GM23338 (cell line): ENCODE results near the gene SRGAP1. TPM values are rescaled to one million over a fixed set of nuclear protein-coding genes. Genes with fewer than 3 reads are reported as not detected.

Experiments
- ATAC-seq: fragments of 200-7000 bp; cut with Tn5 transposase; 3 replicates; pipeline ENCODE4 v1.9.1; 2020
- DNase-seq: peaks from one replicate; pipeline ENCODE4 v3.0.0-alpha.2; 2015; ENCODE audit warnings: low spot score
- H2AFZ ChIP-seq: fragments of 200-600 bp; sonication (generic); 2 replicates; pipeline ENCODE4 v1.8.0; 2016; ENCODE audit warnings: antibody characterized with exemption, mild to moderate bottlenecking, moderate library complexity
- H3F3A ChIP-seq: fragments of 200-600 bp; sonication (generic); replicated peaks from 2 replicates; pipeline ENCODE4 v1.8.0; 2017; ENCODE audit warnings: antibody characterized with exemption, mixed run types, low read depth
- H3K27ac ChIP-seq: fragments of 200-600 bp; sonication (generic); 2 replicates; pipeline ENCODE4 v1.6.1; 2016; ENCODE audit warnings: low read depth
- H3K27me3 ChIP-seq: fragments of 200-600 bp; sonication (generic); 2 replicates; pipeline ENCODE4 v1.8.0; 2016; ENCODE audit warnings: mild to moderate bottlenecking, mixed run types, moderate library complexity; ENCODE audit not compliant: insufficient read depth
- H3K36me3 ChIP-seq: fragments of 200-600 bp; sonication (generic); 2 replicates; pipeline ENCODE4 v1.8.0; 2016; ENCODE audit warnings: mild to moderate bottlenecking; ENCODE audit not compliant: insufficient read depth
- H3K4me1 ChIP-seq: fragments of 200-600 bp; sonication (generic); 2 replicates; pipeline ENCODE4 v1.8.0; 2016; ENCODE audit warnings: mild to moderate bottlenecking, moderate library complexity; ENCODE audit not compliant: insufficient read depth
- H3K4me2 ChIP-seq: fragments of 200-600 bp; sonication (generic); 2 replicates; pipeline ENCODE4 v1.7.1; 2017; ENCODE audit warnings: mixed run types
- H3K4me3 ChIP-seq: fragments of 200-600 bp; sonication (generic); 2 replicates; pipeline ENCODE4 v1.6.1; 2016; ENCODE audit warnings: mixed run types
- H3K79me2 ChIP-seq: fragments of 200-600 bp; sonication (generic); replicated peaks from 2 replicates; pipeline ENCODE4 v1.8.0; 2017; ENCODE audit warnings: mild to moderate bottlenecking; ENCODE audit not compliant: insufficient read depth
- H3K9me2 ChIP-seq: fragments of 200-600 bp; sonication (generic); 2 replicates; pipeline ENCODE4 v1.8.0; 2017; ENCODE audit not compliant: insufficient read depth
- H4K20me1 ChIP-seq: fragments of 200-600 bp; sonication (generic); replicated peaks from 2 replicates; pipeline ENCODE4 v1.8.0; 2017; ENCODE audit warnings: mild to moderate bottlenecking; ENCODE audit not compliant: insufficient read depth
- H3K27ac Mint-ChIP-seq: 2 replicates; pipeline ENCODE4 v1.8.0; 2020; ENCODE audit warnings: inconsistent platforms, mild to moderate bottlenecking, moderate library complexity, mixed read lengths
- H3K27me3 Mint-ChIP-seq: 3 replicates; pipeline ENCODE4 v1.8.0; 2022; ENCODE audit warnings: low read depth, mild to moderate bottlenecking, moderate library complexity, mixed read lengths, inconsistent platforms; ENCODE audit not compliant: insufficient read depth, poor library complexity
- H3K36me3 Mint-ChIP-seq: 3 replicates; pipeline ENCODE4 v1.8.0; 2021; ENCODE audit warnings: low read depth, mild to moderate bottlenecking, inconsistent platforms, moderate library complexity, mixed read lengths
- H3K4me1 Mint-ChIP-seq: 3 replicates; pipeline ENCODE4 v1.8.0; 2020; ENCODE audit warnings: mild to moderate bottlenecking, inconsistent platforms, mixed read lengths
- H3K4me3 Mint-ChIP-seq: 3 replicates; pipeline ENCODE4 v1.8.0; 2021; ENCODE audit warnings: moderate library complexity, mild to moderate bottlenecking, inconsistent platforms, mixed read lengths
- H3K9me3 Mint-ChIP-seq: 3 replicates; pipeline ENCODE4 v1.8.0; 2020; ENCODE audit warnings: moderate library complexity, mild to moderate bottlenecking, inconsistent platforms, mixed read lengths
- CREB1 ChIP-seq: fragments of 250-450 bp; sonication (Bioruptor Pico); IDR thresholded peaks from 2 replicates; pipeline ENCODE4 v1.5.0; 2020; ENCODE audit warnings: low read depth, mild to moderate bottlenecking, moderate library complexity
- EZH2 ChIP-seq: fragments of 200-600 bp; sonication (generic); IDR thresholded peaks from one replicate; pipeline ENCODE4 v1.8.0; 2017; ENCODE audit warnings: antibody characterized with exemption, mild to moderate bottlenecking, low read depth; ENCODE audit not compliant: unreplicated experiment
- EZH2phosphoT487 ChIP-seq: fragments of 200-600 bp; sonication (generic); IDR thresholded peaks from one replicate; pipeline ENCODE4 v1.8.1; 2018; ENCODE audit warnings: antibody characterized with exemption; ENCODE audit not compliant: unreplicated experiment
- JUNB ChIP-seq: IDR thresholded peaks from one replicate; pipeline ENCODE4 v1.6.1; 2016; ENCODE audit warnings: antibody characterized with exemption; ENCODE audit not compliant: unreplicated experiment
- NANOG ChIP-seq: IDR thresholded peaks from 2 replicates; pipeline ENCODE4 v1.6.1; 2016; ENCODE audit warnings: antibody characterized with exemption, borderline replicate concordance
- POLR2AphosphoS5 ChIP-seq: IDR thresholded peaks from 2 replicates; pipeline ENCODE4 v1.6.1; 2016; ENCODE audit warnings: antibody characterized with exemption, low read depth
- STAT1 ChIP-seq: IDR thresholded peaks from one replicate; pipeline ENCODE4 v1.6.1; 2016; ENCODE audit warnings: antibody characterized with exemption; ENCODE audit not compliant: unreplicated experiment
- ZNF114 ChIP-seq: fragments of 250-450 bp; sonication (Bioruptor Pico); IDR thresholded peaks from 2 replicates; pipeline ENCODE4 v1.5.0; 2020; ENCODE audit warnings: mild to moderate bottlenecking, moderate library complexity
- ZNF331 ChIP-seq: fragments of 250-450 bp; sonication (Bioruptor Pico); IDR thresholded peaks from 2 replicates; pipeline ENCODE4 v1.5.0; 2020; ENCODE audit warnings: low read depth, mild to moderate bottlenecking, moderate library complexity
- polyA plus RNA-seq: library from polyadenylated mRNA; unstranded; fragments of >200 nt; fragmentation: Nextera tagmentation; extraction: Ambion mirVana; gene quantifications from 2 replicates; pipeline ENCODE4 v1.2.1, GENCODE V29; 2016
- total RNA-seq: library from RNA; depleted of rRNA; stranded (reverse); fragments of >200 nt; shearing (Covaris generic); gene quantifications from 2 replicates; pipeline ENCODE4 v1.2.3, GENCODE V29; 2014
- TF ChIP-seq, protein P1 (sequence below): IDR thresholded peaks from 2 replicates; pipeline ENCODE4 v1.6.1; 2016; ENCODE audit warnings: antibody characterized with exemption
- TF ChIP-seq, protein P2 (sequence below): fragments of 250-450 bp; sonication (Bioruptor Pico); IDR thresholded peaks from 2 replicates; pipeline ENCODE4 v1.5.0; 2020; ENCODE audit warnings: mild to moderate bottlenecking, moderate library complexity
- TF ChIP-seq, protein P3 (sequence below): IDR thresholded peaks from one replicate; pipeline ENCODE4 v1.6.1; 2018; ENCODE audit warnings: antibody characterized with exemption; ENCODE audit not compliant: unreplicated experiment
- TF ChIP-seq, protein P4 (sequence below), 2 experiments: fragments of 200-600 bp in 1 of 2; sonication (generic) in 1 of 2; conservative IDR thresholded peaks; 2 replicates each; pipeline versions ENCODE4 v1.5.1 to v1.6.1; 2016 to 2017; ENCODE audit warnings: antibody characterized with exemption in 2 of 2, low read depth in 2 of 2, mild to moderate bottlenecking in 2 of 2, moderate library complexity in 1 of 2

Gene SRGAP1
- total and polyA plus RNA-seq, 2 experiments from 2014 or later: 6.1 to 8.1 TPM

DNA sequence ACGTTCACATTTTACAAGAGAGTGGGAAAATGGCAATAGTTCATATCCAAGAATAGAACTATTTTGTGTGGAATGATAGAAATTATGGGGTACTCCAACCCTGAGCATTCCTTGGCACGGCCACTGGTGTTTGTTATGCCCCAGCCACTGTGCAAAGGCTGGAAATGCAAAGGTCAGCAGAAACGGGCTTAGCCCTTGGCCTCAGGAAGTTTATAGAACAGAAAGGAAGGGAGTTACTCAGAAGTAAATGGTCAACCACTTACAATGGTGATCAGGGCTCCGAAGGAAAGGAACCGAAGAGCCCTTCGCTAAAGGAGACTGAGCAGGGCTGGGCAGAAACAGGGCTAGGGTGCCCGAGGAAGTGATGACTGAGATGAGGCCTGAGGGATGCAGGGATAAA, 332.5 kb downstream of the SRGAP1 start:
- Mint-ChIP-seq H3K9me3 (no peaks in the 10 kb centered on the region), H3K4me1 (peaks cover 2% of the 10 kb centered on the region), H3K27me3 (peaks cover 5% of the 10 kb centered on the region), H3K36me3 (no peaks in the 10 kb centered on the region), H3K4me3 (no peak overlapping the region), H3K27ac (no peak overlapping the region)
- Histone ChIP-seq H4K20me1 (no peaks in the 10 kb centered on the region), H3K9me2 (0 out of 2 replicates have a peak, but pooled peaks cover 4% of the 10 kb centered on the region), H3K79me2 (no peaks in the 10 kb centered on the region), H3F3A (no peaks in the 10 kb centered on the region), H3K4me2 (no peak overlapping the region), H3K36me3 (no peaks in the 10 kb centered on the region), H2AFZ (no peak overlapping the region), H3K4me3 (no peak overlapping the region), H3K27me3 (no peaks in the 10 kb centered on the region), H3K27ac (no peak overlapping the region), H3K4me1 (peaks cover 2% of the 10 kb centered on the region; the same call in 1 of the 2 replicates)
- no peak for TF ChIP-seq STAT1
- TF ChIP-seq EZH2phosphoT487: no peak
- TF ChIP-seq, protein P1, sequence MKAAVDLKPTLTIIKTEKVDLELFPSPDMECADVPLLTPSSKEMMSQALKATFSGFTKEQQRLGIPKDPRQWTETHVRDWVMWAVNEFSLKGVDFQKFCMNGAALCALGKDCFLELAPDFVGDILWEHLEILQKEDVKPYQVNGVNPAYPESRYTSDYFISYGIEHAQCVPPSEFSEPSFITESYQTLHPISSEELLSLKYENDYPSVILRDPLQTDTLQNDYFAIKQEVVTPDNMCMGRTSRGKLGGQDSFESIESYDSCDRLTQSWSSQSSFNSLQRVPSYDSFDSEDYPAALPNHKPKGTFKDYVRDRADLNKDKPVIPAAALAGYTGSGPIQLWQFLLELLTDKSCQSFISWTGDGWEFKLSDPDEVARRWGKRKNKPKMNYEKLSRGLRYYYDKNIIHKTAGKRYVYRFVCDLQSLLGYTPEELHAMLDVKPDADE: no peak
- TF ChIP-seq, protein P2, sequence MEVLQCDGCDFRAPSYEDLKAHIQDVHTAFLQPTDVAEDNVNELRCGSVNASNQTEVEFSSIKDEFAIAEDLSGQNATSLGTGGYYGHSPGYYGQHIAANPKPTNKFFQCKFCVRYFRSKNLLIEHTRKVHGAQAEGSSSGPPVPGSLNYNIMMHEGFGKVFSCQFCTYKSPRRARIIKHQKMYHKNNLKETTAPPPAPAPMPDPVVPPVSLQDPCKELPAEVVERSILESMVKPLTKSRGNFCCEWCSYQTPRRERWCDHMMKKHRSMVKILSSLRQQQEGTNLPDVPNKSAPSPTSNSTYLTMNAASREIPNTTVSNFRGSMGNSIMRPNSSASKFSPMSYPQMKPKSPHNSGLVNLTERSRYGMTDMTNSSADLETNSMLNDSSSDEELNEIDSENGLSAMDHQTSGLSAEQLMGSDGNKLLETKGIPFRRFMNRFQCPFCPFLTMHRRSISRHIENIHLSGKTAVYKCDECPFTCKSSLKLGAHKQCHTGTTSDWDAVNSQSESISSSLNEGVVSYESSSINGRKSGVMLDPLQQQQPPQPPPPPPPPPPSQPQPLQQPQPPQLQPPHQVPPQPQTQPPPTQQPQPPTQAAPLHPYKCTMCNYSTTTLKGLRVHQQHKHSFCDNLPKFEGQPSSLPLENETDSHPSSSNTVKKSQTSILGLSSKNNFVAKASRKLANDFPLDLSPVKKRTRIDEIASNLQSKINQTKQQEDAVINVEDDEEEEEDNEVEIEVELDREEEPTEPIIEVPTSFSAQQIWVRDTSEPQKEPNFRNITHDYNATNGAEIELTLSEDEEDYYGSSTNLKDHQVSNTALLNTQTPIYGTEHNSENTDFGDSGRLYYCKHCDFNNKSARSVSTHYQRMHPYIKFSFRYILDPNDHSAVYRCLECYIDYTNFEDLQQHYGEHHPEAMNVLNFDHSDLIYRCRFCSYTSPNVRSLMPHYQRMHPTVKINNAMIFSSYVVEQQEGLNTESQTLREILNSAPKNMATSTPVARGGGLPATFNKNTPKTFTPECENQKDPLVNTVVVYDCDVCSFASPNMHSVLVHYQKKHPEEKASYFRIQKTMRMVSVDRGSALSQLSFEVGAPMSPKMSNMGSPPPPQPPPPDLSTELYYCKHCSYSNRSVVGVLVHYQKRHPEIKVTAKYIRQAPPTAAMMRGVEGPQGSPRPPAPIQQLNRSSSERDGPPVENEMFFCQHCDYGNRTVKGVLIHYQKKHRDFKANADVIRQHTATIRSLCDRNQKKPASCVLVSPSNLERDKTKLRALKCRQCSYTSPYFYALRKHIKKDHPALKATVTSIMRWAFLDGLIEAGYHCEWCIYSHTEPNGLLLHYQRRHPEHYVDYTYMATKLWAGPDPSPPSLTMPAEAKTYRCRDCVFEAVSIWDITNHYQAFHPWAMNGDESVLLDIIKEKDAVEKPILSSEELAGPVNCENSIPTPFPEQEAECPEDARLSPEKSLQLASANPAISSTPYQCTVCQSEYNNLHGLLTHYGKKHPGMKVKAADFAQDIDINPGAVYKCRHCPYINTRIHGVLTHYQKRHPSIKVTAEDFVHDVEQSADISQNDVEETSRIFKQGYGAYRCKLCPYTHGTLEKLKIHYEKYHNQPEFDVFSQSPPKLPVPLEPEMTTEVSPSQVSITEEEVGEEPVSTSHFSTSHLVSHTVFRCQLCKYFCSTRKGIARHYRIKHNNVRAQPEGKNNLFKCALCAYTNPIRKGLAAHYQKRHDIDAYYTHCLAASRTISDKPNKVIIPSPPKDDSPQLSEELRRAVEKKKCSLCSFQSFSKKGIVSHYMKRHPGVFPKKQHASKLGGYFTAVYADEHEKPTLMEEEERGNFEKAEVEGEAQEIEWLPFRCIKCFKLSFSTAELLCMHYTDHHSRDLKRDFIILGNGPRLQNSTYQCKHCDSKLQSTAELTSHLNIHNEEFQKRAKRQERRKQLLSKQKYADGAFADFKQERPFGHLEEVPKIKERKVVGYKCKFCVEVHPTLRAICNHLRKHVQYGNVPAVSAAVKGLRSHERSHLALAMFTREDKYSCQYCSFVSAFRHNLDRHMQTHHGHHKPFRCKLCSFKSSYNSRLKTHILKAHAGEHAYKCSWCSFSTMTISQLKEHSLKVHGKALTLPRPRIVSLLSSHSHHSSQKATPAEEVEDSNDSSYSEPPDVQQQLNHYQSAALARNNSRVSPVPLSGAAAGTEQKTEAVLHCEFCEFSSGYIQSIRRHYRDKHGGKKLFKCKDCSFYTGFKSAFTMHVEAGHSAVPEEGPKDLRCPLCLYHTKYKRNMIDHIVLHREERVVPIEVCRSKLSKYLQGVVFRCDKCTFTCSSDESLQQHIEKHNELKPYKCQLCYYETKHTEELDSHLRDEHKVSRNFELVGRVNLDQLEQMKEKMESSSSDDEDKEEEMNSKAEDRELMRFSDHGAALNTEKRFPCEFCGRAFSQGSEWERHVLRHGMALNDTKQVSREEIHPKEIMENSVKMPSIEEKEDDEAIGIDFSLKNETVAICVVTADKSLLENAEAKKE (CRISPR knock-in tag): no peak
- TF ChIP-seq, protein P3, sequence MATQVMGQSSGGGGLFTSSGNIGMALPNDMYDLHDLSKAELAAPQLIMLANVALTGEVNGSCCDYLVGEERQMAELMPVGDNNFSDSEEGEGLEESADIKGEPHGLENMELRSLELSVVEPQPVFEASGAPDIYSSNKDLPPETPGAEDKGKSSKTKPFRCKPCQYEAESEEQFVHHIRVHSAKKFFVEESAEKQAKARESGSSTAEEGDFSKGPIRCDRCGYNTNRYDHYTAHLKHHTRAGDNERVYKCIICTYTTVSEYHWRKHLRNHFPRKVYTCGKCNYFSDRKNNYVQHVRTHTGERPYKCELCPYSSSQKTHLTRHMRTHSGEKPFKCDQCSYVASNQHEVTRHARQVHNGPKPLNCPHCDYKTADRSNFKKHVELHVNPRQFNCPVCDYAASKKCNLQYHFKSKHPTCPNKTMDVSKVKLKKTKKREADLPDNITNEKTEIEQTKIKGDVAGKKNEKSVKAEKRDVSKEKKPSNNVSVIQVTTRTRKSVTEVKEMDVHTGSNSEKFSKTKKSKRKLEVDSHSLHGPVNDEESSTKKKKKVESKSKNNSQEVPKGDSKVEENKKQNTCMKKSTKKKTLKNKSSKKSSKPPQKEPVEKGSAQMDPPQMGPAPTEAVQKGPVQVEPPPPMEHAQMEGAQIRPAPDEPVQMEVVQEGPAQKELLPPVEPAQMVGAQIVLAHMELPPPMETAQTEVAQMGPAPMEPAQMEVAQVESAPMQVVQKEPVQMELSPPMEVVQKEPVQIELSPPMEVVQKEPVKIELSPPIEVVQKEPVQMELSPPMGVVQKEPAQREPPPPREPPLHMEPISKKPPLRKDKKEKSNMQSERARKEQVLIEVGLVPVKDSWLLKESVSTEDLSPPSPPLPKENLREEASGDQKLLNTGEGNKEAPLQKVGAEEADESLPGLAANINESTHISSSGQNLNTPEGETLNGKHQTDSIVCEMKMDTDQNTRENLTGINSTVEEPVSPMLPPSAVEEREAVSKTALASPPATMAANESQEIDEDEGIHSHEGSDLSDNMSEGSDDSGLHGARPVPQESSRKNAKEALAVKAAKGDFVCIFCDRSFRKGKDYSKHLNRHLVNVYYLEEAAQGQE: no peak
- TF ChIP-seq NANOG: no peak
- TF ChIP-seq, protein P4, sequence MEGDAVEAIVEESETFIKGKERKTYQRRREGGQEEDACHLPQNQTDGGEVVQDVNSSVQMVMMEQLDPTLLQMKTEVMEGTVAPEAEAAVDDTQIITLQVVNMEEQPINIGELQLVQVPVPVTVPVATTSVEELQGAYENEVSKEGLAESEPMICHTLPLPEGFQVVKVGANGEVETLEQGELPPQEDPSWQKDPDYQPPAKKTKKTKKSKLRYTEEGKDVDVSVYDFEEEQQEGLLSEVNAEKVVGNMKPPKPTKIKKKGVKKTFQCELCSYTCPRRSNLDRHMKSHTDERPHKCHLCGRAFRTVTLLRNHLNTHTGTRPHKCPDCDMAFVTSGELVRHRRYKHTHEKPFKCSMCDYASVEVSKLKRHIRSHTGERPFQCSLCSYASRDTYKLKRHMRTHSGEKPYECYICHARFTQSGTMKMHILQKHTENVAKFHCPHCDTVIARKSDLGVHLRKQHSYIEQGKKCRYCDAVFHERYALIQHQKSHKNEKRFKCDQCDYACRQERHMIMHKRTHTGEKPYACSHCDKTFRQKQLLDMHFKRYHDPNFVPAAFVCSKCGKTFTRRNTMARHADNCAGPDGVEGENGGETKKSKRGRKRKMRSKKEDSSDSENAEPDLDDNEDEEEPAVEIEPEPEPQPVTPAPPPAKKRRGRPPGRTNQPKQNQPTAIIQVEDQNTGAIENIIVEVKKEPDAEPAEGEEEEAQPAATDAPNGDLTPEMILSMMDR (conservative IDR thresholded peaks at IDR 0.05; ENCODE audit: low read depth in 2 of 2): no peak
- TF ChIP-seq ZNF331 (CRISPR knock-in tag): no peak
- TF ChIP-seq EZH2: no peak
- TF ChIP-seq ZNF114 (CRISPR knock-in tag): no peak
- TF ChIP-seq POLR2AphosphoS5: no peak
- no peak for TF ChIP-seq JUNB
- no peak for TF ChIP-seq CREB1 (CRISPR knock-in tag)
- ATAC-seq: no peak
- DNase-seq: no peak
